Measurements from ENCODE around the gene VARS1. TPM values are rescaled to one million over a fixed set of nuclear protein-coding genes. Genes with fewer than 3 reads are reported as not detected.

The VARS1 gene
- total and polyA plus RNA-seq, 2 of the 4 experiments (the other 2 are of a cell fraction), result 41.2 to 42.0 TPM

- no peak for TF ChIP-seq ELK1 (IDR thresholded peaks at IDR 0.05; ENCODE audit: borderline replicate concordance, low read depth, low read length)
- TF ChIP-seq SMC3 (IDR thresholded peaks at IDR 0.05; ENCODE audit: low read depth, low read length), result no peak
- no peak for TF ChIP-seq RFX5 (IDR thresholded peaks at IDR 0.05; ENCODE audit: low read depth, low read length)
These were observed 17.9 kb downstream of the VARS1 start (continued) for GRCh38 chr6:31777667-31778050.

GRCh38 chr6:31776989-31777666 lies 18.4 kb downstream of the VARS1 start, which contains the start of gene VWA7:
TSS of gene VWA7 (minus strand) at chr6:31777328. CDS start at chr6:31776779, 549 bp downstream.
- no peak within 1 kb of the TSS for H3K27ac ChIP-seq (ENCODE audit: insufficient read depth, low read length)
- TF ChIP-seq SMC3 (IDR thresholded peaks at IDR 0.05; ENCODE audit: low read depth, low read length), result no peak
- no peak for TF ChIP-seq CHD1 (IDR thresholded peaks at IDR 0.05; ENCODE audit: low read depth, low read length)
- no peak for TF ChIP-seq RFX5 (IDR thresholded peaks at IDR 0.05; ENCODE audit: low read depth, low read length)
- no peak for TF ChIP-seq CTCF (conservative IDR thresholded peaks at IDR 0.05; ENCODE audit: low read depth, low read length)
- TF ChIP-seq MAZ (IDR thresholded peaks at IDR 0.05; ENCODE audit: borderline replicate concordance, low read depth, low read length), result peak; percentile 76; the same call in 1 of the 2 replicates
- no peak; the same call in 1 of the 2 replicates for TF ChIP-seq NFE2L2 (IDR thresholded peaks at IDR 0.05; ENCODE audit: low read depth, low read length)
- 0 out of 2 replicates have a peak, but pooled peaks have one; percentile 7 for TF ChIP-seq USF2 (IDR thresholded peaks at IDR 0.05; ENCODE audit: low read depth, low read length)
- TF ChIP-seq RAD21 (IDR thresholded peaks at IDR 0.05; ENCODE audit: low read length), result no peak
- TF ChIP-seq FOS (IDR thresholded peaks at IDR 0.05; ENCODE audit: low read depth, low read length), result 0 out of 2 replicates have a peak, but pooled peaks have one; percentile 8
- TF ChIP-seq POLR2A (IDR thresholded peaks at IDR 0.05; ENCODE audit: low read depth, low read length), result no peak

More at GRCh38 chr6:31776989-31777666, 18.4 kb downstream of the VARS1 start, which contains the start of gene VWA7:
- BruUV-seq (replicated peaks), result no TSS peak
- no peaks in the 10 kb centered on the region for H3K9me3 ChIP-seq (ENCODE audit: control insufficient read depth, insufficient read depth, low read length)
- no peak within 1 kb of the TSS for H3K23ac ChIP-seq (ENCODE audit: low read depth, low read length)
- H3K36me3 ChIP-seq (ENCODE audit: control insufficient read depth, insufficient read depth, low read length), result peaks cover 40% of the 10 kb centered on the region
- H3K18ac ChIP-seq (ENCODE audit: low read depth, low read length), result no peak within 1 kb of the TSS
- H4K20me1 ChIP-seq (ENCODE audit: insufficient read depth, low read length), result no peaks in the 10 kb centered on the region
- H2AK5ac ChIP-seq (ENCODE audit: low read depth, low read length), result peak within 1 kb of the TSS; percentile 43
- ChIA-PET POLR2A (ENCODE audit: unreplicated experiment) (no interaction called here), CTCF (no interaction called here)
- H3K9me1 ChIP-seq (ENCODE audit: insufficient read depth, low read length), result 0 out of 2 replicates have a peak, but pooled peaks cover 8% of the 10 kb centered on the region
- H4K91ac ChIP-seq (ENCODE audit: insufficient read depth, low read depth, low read length), result peak within 1 kb of the TSS; percentile 46; the same call in 1 of the 2 replicates
- H2AFZ ChIP-seq (replicated peaks; ENCODE audit: low read length, poor library complexity), result peak within 1 kb of the TSS; percentile 83
- H3K9ac ChIP-seq (ENCODE audit: low read depth, low read length), result no peak within 1 kb of the TSS
- DNase-seq (peak; percentile 70), ATAC-seq (ENCODE audit: low read depth) (peak; percentile 84)
- H3K27me3 ChIP-seq (ENCODE audit: control insufficient read depth, insufficient read depth, low read length), result no peaks in the 10 kb centered on the region
- intact Hi-C loops (cut with micrococcal nuclease), result no loop called here
- H2BK120ac ChIP-seq (ENCODE audit: low read depth, low read length), result no peak within 1 kb of the TSS
- dilution Hi-C loops (cut with HindIII; ENCODE audit: low sequenced_read_pairs, unreplicated experiment), result no loop called here
- peak within 1 kb of the TSS; percentile 56 for H2BK5ac ChIP-seq (ENCODE audit: low read depth, low read length, poor library complexity, severe bottlenecking)
- no peak within 1 kb of the TSS for H3K56ac ChIP-seq (ENCODE audit: extremely low read depth, insufficient read depth, low read length)
- H3K4me1 ChIP-seq (ENCODE audit: control insufficient read depth, insufficient read depth, low read length), result peaks cover 10% of the 10 kb centered on the region
- H4K8ac ChIP-seq (ENCODE audit: low read depth in 2 of 2, low read length in 2 of 2), result peak within 1 kb of the TSS in 1 of 2 experiments; percentile 75; a peak in 2 of 4 replicates
- no peak within 1 kb of the TSS for H2BK20ac ChIP-seq (ENCODE audit: low read depth, low read length)
- no peak within 1 kb of the TSS for H2BK15ac ChIP-seq (ENCODE audit: low read depth, low read length)
- H2AK9ac ChIP-seq (replicated peaks; ENCODE audit: low read depth, low read length, poor library complexity), result peak within 1 kb of the TSS; percentile 96
- H3K4me3 ChIP-seq (ENCODE audit: insufficient read depth, low read depth, low read length), result no peak within 1 kb of the TSS
- 0 out of 4 replicates have a peak, but pooled peaks cover 0 to 2% of the 10 kb centered on the region in 2 experiments for H3K79me1 ChIP-seq (ENCODE audit: low read depth in 1 of 2, low read length in 2 of 2)
- no CpG with 5 or more reads among the region's 15 CpGs for WGBS, 2 experiments (ENCODE audit: extremely low coverage in 2 of 2, insufficient read length in 1 of 2)
- peak within 1 kb of the TSS; percentile 54 for H3K4me2 ChIP-seq (ENCODE audit: low read depth, low read length)
- no peak within 1 kb of the TSS for H4K5ac ChIP-seq (ENCODE audit: low read depth, low read length)
- H3K4ac ChIP-seq (ENCODE audit: low read depth, low read length), result peak within 1 kb of the TSS; percentile 73
- peak within 1 kb of the TSS; percentile 83; the same call in 1 of the 2 replicates for H3K14ac ChIP-seq (replicated peaks; ENCODE audit: low read depth, low read length)
- in situ Hi-C loops (cut with MboI; ENCODE audit: low sequenced_read_pairs), result no loop called here

Data from IMR-90 (cell line).